ENCODE results near the gene CD28. TPM values are rescaled to one million over a fixed set of nuclear protein-coding genes. Genes with fewer than 3 reads are reported as not detected.

CD28 gene
- total RNA-seq, 4 donors from 2014 or later = 0.20 to 1.3 (median 0.51) TPM

- no peak overlapping the region for H3K27ac ChIP-seq
- intact Hi-C loops (cut with DNase I) = no loop called here
- H3K9me3 ChIP-seq = no peaks in the 10 kb centered on the region
- TF ChIP-seq, protein P1, sequence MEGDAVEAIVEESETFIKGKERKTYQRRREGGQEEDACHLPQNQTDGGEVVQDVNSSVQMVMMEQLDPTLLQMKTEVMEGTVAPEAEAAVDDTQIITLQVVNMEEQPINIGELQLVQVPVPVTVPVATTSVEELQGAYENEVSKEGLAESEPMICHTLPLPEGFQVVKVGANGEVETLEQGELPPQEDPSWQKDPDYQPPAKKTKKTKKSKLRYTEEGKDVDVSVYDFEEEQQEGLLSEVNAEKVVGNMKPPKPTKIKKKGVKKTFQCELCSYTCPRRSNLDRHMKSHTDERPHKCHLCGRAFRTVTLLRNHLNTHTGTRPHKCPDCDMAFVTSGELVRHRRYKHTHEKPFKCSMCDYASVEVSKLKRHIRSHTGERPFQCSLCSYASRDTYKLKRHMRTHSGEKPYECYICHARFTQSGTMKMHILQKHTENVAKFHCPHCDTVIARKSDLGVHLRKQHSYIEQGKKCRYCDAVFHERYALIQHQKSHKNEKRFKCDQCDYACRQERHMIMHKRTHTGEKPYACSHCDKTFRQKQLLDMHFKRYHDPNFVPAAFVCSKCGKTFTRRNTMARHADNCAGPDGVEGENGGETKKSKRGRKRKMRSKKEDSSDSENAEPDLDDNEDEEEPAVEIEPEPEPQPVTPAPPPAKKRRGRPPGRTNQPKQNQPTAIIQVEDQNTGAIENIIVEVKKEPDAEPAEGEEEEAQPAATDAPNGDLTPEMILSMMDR (IDR thresholded peaks at IDR 0.05) = no peak
- TF ChIP-seq POLR2A (IDR thresholded peaks at IDR 0.05) = no peak
- H3K4me1 ChIP-seq = peaks cover 0 to under 1% of the 10 kb centered on the region in 2 donors
- no peak for DNase-seq
- no peaks in the 10 kb centered on the region for H3K36me3 ChIP-seq
- no peak overlapping the region for H3K4me3 ChIP-seq (replicated peaks in 1 of 3)
- WGBS, 2 donors = 97 to 99% methylated on average over 11 of the region's 11 CpGs
- no peaks in the 10 kb centered on the region for H3K27me3 ChIP-seq
Observed at GRCh38 chr2:203708846-203709396, 2.5 kb downstream of the CD28 start.

DNA sequence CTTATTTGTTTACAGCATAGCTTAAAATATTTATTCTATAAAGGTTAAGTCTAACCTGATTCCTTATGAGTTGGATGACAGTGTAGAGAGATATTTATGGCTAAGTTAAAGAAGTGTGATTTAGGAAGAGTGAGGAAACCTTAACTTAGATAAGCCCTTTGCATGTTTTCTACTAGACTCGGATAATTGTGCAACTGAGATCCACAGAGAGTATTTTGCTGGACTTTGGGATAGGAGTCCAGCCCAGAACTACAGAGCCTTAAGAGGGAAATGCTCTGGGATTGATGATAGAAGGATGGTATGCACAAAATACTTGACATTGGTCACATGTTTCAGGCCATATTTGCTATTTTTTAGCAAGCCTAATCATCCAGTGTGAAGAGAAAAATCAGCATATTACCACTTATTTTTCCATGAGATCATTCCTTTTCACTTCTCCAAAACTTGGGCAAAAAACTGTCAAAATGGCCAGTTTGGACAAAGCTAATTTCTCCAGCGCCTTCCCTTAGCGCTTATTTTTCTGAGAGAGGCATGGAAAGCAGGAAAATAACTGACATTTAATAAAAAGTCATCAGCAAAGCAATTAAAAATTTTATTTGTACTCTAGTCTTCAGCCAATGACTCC is 3.1 kb downstream of the CD28 start:
- no peak for TF ChIP-seq POLR2A (IDR thresholded peaks at IDR 0.05)
- TF ChIP-seq, protein P1 (IDR thresholded peaks at IDR 0.05) = no peak
- H3K27me3 ChIP-seq = no peaks in the 10 kb centered on the region
- H3K4me3 ChIP-seq (replicated peaks in 1 of 3) = no peak overlapping the region
- H3K4me1 ChIP-seq = peaks cover 0 to 3% of the 10 kb centered on the region in 2 donors
- no peak for DNase-seq
- no peaks in the 10 kb centered on the region for H3K36me3 ChIP-seq
- H3K9me3 ChIP-seq = no peaks in the 10 kb centered on the region
- H3K27ac ChIP-seq = no peak overlapping the region
- intact Hi-C loops (cut with DNase I) = no loop called here
- WGBS, 2 donors = 87 to 93% methylated on average over 3 of the region's 3 CpGs

- H3K27ac ChIP-seq = no peak overlapping the region
- DNase-seq = no peak
- H3K4me3 ChIP-seq (replicated peaks in 1 of 3) = no peak overlapping the region
- peaks cover 0 to 3% of the 10 kb centered on the region in 2 donors for H3K4me1 ChIP-seq
- no peaks in the 10 kb centered on the region for H3K36me3 ChIP-seq
- no peaks in the 10 kb centered on the region for H3K27me3 ChIP-seq
- TF ChIP-seq POLR2A (IDR thresholded peaks at IDR 0.05) = no peak
- TF ChIP-seq, protein P1 (IDR thresholded peaks at IDR 0.05) = no peak
- no peaks in the 10 kb centered on the region for H3K9me3 ChIP-seq
- intact Hi-C loops (cut with DNase I) = no loop called here
- WGBS, 2 donors = 68 to 76% methylated on average over 4 of the region's 4 CpGs
Observed at GRCh38 chr2:203710226-203710625, 3.8 kb downstream of the CD28 start.

DNA sequence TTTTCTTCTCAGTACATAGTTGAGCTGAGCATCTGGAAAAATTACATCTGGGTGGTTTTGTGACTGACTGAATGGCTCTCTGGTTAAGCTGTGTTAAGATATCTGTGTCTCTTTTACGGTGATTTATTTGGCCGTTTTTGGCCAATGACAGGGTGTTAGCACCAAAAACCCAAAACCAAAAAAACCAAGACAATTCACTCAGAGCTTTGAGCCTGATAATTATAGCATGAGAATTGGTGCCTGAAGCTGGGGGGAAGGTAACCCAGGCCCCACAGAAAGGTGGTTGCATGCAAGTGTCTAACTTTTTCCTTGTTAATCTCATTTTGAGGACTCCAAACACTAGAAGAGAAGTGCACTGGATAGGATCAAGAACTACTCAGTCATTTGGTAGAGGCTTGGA is 4.5 kb downstream of the CD28 start:
- TF ChIP-seq POLR2A (IDR thresholded peaks at IDR 0.05) = no peak
- TF ChIP-seq, protein P1 (IDR thresholded peaks at IDR 0.05) = no peak
- no peak overlapping the region for H3K27ac ChIP-seq
- 83 to 92% methylated on average over 2 of the region's 2 CpGs for WGBS, 2 donors
- intact Hi-C loops (cut with DNase I) = no loop called here
- no peak overlapping the region for H3K4me3 ChIP-seq (replicated peaks in 1 of 3)
- no peaks in the 10 kb centered on the region for H3K27me3 ChIP-seq
- peaks cover 0 to 3% of the 10 kb centered on the region in 2 donors for H3K4me1 ChIP-seq
- no peaks in the 10 kb centered on the region for H3K36me3 ChIP-seq
- H3K9me3 ChIP-seq = no peaks in the 10 kb centered on the region
- DNase-seq = no peak

DNA sequence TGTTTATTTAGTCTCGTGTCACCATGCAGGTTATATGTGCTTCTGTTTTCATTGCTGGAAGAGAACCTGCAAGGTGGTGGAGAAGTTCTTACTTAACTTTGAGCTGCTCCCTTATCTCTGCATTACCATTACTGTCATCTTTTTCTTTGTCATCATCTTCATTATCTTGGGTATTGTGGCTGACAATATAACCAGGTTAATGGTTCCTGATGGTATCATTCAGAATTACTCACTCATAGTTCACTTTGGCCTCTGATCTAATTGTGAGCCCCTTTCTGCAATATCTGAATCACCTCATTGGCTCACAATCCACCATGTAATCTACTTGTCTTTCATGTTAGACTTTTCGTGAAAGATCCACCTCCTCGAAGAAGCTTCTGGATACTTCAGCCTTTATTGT is 5.0 kb downstream of the CD28 start:
- H3K27ac ChIP-seq = no peak overlapping the region
- 77% methylated on average over 3 of the region's 3 CpGs for WGBS, 2 donors
- H3K36me3 ChIP-seq = no peaks in the 10 kb centered on the region
- H3K9me3 ChIP-seq = no peaks in the 10 kb centered on the region
- H3K4me1 ChIP-seq = peaks cover 0 to 3% of the 10 kb centered on the region in 2 donors
- TF ChIP-seq, protein P1 (IDR thresholded peaks at IDR 0.05) = no peak
- TF ChIP-seq POLR2A (IDR thresholded peaks at IDR 0.05) = no peak
- H3K4me3 ChIP-seq (replicated peaks in 1 of 3) = no peak overlapping the region
- no peak for DNase-seq
- intact Hi-C loops (cut with DNase I) = no loop called here
- H3K27me3 ChIP-seq = no peaks in the 10 kb centered on the region
